Heart left ventricle (tissue), 16 donors: ENCODE results near the gene TCF4. TPM values are rescaled to one million over a fixed set of nuclear protein-coding genes. Genes with fewer than 3 reads are reported as not detected.

ENCODE experiments used
- ATAC-seq, 4 donors: fragments of 200-7000 bp; cut with Tn5 transposase; one replicate each; pipeline ENCODE4 v1.9.1; 2020 to 2022; ENCODE audit warnings: moderate library complexity in 4 of 4, mild to moderate bottlenecking in 3 of 4, moderate number of reproducible peaks in 1 of 4
- DNase-seq, 5 donors: peaks; one replicate each; pipeline ENCODE4 v3.0.0-alpha.2; 2020
- H3K27ac ChIP-seq, 12 donors: fragments of 200-600 bp; sonication (generic) in 4 of 12; one replicate each; pipeline versions ENCODE4 v1.5.0 to v1.8.0; 2016 to 2022; ENCODE audit warnings: mild to moderate bottlenecking in 2 of 12
- H3K27me3 ChIP-seq, 9 donors: fragments of 200-600 bp; sonication (generic) in 2 of 9; one replicate each; pipeline versions ENCODE4 v1.5.1 to v1.8.0; 2016 to 2022; ENCODE audit warnings: mild to moderate bottlenecking in 3 of 9
- H3K36me3 ChIP-seq, 9 donors: fragments of 200-600 bp; sonication (generic) in 2 of 9; one replicate each; pipeline versions ENCODE4 v1.5.0 to v1.8.0; 2018 to 2022; ENCODE audit warnings: mild to moderate bottlenecking in 2 of 9
- H3K4me1 ChIP-seq, 12 donors: fragments of 200-600 bp; sonication (generic) in 4 of 12; one replicate each; pipeline versions ENCODE4 v1.5.0 to v1.8.0; 2016 to 2022; ENCODE audit warnings: mild to moderate bottlenecking in 3 of 12
- H3K4me3 ChIP-seq, 12 donors: fragments of 200-600 bp; sonication (generic) in 4 of 12; one replicate each; pipeline versions ENCODE4 v1.5.0 to v1.8.0; 2017 to 2022; ENCODE audit warnings: mild to moderate bottlenecking in 9 of 12, moderate library complexity in 4 of 12
- H3K9me3 ChIP-seq, 12 donors: fragments of 200-600 bp; sonication (generic) in 4 of 12; one replicate each; pipeline versions ENCODE4 v1.5.0 to v1.8.0; 2016 to 2022; ENCODE audit warnings: mild to moderate bottlenecking in 1 of 12
- CTCF ChIP-seq, 12 donors: fragments of 200-600 bp; sonication (generic) in 4 of 12; IDR thresholded peaks; one replicate each; pipeline versions ENCODE4 v1.5.0 to v1.8.0; 2018 to 2022; ENCODE audit warnings: antibody characterized with exemption in 12 of 12, mild to moderate bottlenecking in 5 of 12
- POLR2A ChIP-seq, 2 donors: fragments of 450-650 bp; IDR thresholded peaks; one replicate each; pipeline ENCODE4 v1.6.1; 2017; ENCODE audit warnings: antibody characterized with exemption in 2 of 2, mild to moderate bottlenecking in 2 of 2, moderate library complexity in 2 of 2
- WGBS, 4 donors: extraction: QIAGEN DNeasy Blood & Tissue Kit in 2 of 4; methylation state at CpG; one replicate each; pipeline versions ENCODE4 v1.1.5 to v1.1.7; 2013 to 2018; 5-methylcytosine and 5-hydroxymethylcytosine counted together
- intact Hi-C, 10 donors: fragments of 100-400 bp; cut with DNase I; formaldehyde crosslinking; loops; one replicate each; pipeline versions ENCODE4 v1.11.1 to v1.14.2; 2022
- polyA plus RNA-seq, 2 donors: library from polyadenylated mRNA; stranded (reverse); fragments of 200-250 nt; gene quantifications; one replicate each; pipeline ENCODE4 v1.2.3, GENCODE V29; 2013
- total RNA-seq, 9 donors: library from RNA; depleted of rRNA in 2 of 9; stranded (reverse); fragments of >200 nt in 2 of 9; fragmentation: NEBNext Ultra II Directional in 3 of 9; extraction: Animal tissue kit (Norgen Biotek cat#: 25700) in 3 of 9; gene quantifications; one replicate each; pipeline versions ENCODE4 v1.1.0 to v1.2.4, GENCODE V29; 2016 to 2023
- donor health status: ischemic (EF 13 %, LVEDD 7.1; RV severe dilation, severe dysfunction).
- donor health status: healthy with polysubstance abuse.
- donor health status: DM: no; HTN: yes; CAD: no.
- donor health status: DM: no; HTN: no; CAD: no.
- donor health status: ischemic (EF 25% LVEDD 6.9; RV normal size, moderate dysfunction).
- donor health status: ischemic (EF 25% LVEDD 5.7; RV mildly dilated, moderate dysfunction).
- donor health status: healthy.
- donor health status: DM: yes; HTN: yes; CAD: no.
- donor health status: ischemic (EF 35%, LVEDD 5.7; RV mildly dilated, moderate dysfunction).
- donor health status: nonischemic (EF 11% LVEDD 7.7; RV severe dilation, severe dysfunction).
- donor health status: DM: yes; HTN: yes; CAD: no.
- donor health status: PGD.
- donor health status: ischemic (EF 29% LVEDD 5.4; RV normal size, mild dysfunction).
- donor health status: nonischemic (EF 23%, LVEDD 6.1; RV moderate dilation, normal function).

Gene TCF4
- total and polyA plus RNA-seq, 11 donors, result 12.8 to 119 (median 71.5) TPM

DNA sequence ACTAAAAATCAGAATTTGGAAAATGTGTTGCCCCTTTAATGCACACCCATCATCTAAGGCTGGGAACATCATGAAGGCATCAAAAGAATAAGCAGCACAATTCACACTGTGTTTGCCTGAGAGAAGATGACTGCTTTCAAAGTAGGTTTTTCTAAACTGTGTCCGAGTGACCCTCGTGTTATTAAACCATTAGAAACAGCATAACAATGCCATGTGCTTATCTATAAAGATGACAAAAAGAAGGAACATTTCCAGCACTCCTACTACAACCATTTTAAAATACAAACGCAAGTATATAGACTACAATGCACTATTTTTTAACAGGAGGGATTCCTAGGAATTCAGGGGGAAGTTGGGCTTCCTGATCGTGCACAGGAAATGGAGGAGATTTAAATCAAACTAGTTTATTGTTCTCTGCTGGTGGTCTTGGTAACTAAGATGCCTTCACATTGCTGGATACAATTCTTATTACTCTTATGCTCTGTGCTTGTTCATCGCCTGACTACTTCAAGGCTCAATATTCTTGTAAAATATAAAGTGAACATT, 322.8 kb downstream of the TCF4 start:
- DNase-seq, result no peak
- Histone ChIP-seq H3K4me1 (peaks cover 8 to 82% (median 59%) of the 10 kb centered on the region in 12 donors), H3K36me3 (peaks cover 3 to 93% (median 58%) of the 10 kb centered on the region in 9 donors), H3K27me3 (no peaks in the 10 kb centered on the region), H3K4me3 (no peak overlapping the region), H3K9me3 (no peaks in the 10 kb centered on the region), H3K27ac (peak overlapping the region in 11 of 12 donors; percentile 6 to 59 (median 42))
- peak in 3 of 4 donors; percentile 7 to 25 (median 13) for ATAC-seq
- WGBS, 4 donors, result 50 to 62% (median 54%) methylated on average over 5 of the region's 5 CpGs
- intact Hi-C loops, result loop anchor here in 1 of 10 donors (10.0 kb wide), 1 partner anchor 50 kb away; no protein-coding TSS in a partner anchor
- no peak for TF ChIP-seq POLR2A (IDR thresholded peaks at IDR 0.05)
- no peak for TF ChIP-seq CTCF (IDR thresholded peaks at IDR 0.05)

- WGBS, 4 donors, result 9 to 14% (median 10%) methylated on average over 3 of the region's 3 CpGs
- no peak overlapping the region for H3K4me3 ChIP-seq
- TF ChIP-seq POLR2A (IDR thresholded peaks at IDR 0.05) (no peak), CTCF (IDR thresholded peaks at IDR 0.05) (no peak)
- intact Hi-C loops, result loop anchor here in 1 of 10 donors (10.0 kb wide), 1 partner anchor 51 kb away; no protein-coding TSS in a partner anchor
- peak overlapping the region in 11 of 12 donors; percentile 6 to 59 (median 42) for H3K27ac ChIP-seq
- peaks cover 1 to 93% (median 59%) of the 10 kb centered on the region in 9 donors for H3K36me3 ChIP-seq
- ATAC-seq (peak in 3 of 4 donors; percentile 53 to 64 (median 57)), DNase-seq (no peak)
- no peaks in the 10 kb centered on the region for H3K9me3 ChIP-seq
- peaks cover 8 to 79% (median 57%) of the 10 kb centered on the region in 12 donors for H3K4me1 ChIP-seq
- no peaks in the 10 kb centered on the region for H3K27me3 ChIP-seq
Observed at GRCh38 chr18:55264108-55264507, 323.9 kb downstream of the TCF4 start.

DNA sequence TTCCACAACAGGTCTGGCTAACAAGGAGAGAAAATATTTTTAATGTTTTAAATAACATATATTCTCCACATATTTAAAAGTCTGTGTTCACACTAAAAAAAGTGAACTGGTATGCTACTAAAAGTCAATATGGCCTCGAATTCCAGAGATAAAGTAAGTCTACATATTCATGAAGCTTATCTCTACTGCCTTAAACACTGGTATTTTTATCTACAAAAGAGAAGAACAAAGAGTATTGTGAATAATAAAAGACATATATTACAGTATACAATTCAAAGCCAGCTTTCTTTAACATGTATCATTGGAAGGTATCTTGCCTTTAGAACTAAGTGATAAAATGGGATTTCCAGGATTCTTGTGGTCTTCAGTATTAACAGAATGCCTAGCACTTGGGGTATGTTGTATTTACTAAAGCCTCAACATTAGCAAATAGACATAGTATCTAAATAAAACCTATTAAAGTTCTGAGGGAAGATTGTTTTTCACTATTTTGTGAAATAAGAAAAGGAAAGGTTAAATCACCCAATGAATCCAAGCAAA, 325.9 kb downstream of the TCF4 start:
- no peak for ATAC-seq
- Histone ChIP-seq H3K4me1 (peaks cover 8 to 59% (median 39%) of the 10 kb centered on the region in 12 donors), H3K36me3 (peaks cover 0 to 93% (median 66%) of the 10 kb centered on the region in 9 donors)

More for the DNA sequence above, 325.9 kb downstream of the TCF4 start:
- Histone ChIP-seq H3K27me3 (no peaks in the 10 kb centered on the region), H3K4me3 (no peak overlapping the region), H3K27ac (no peak overlapping the region), H3K9me3 (no peaks in the 10 kb centered on the region)
- TF ChIP-seq CTCF (IDR thresholded peaks at IDR 0.05) (no peak), POLR2A (IDR thresholded peaks at IDR 0.05) (no peak)
- 30 to 51% (median 38%) methylated on average over 1 of the region's 1 CpG for WGBS, 4 donors
- DNase-seq, result no peak
- intact Hi-C loops, result loop anchor here in 1 of 10 donors (10.0 kb wide), 1 partner anchor 53 kb away; no protein-coding TSS in a partner anchor
